Activated CD8-positive, alpha-beta memory T cell treated with anti-CD3 and anti-CD28 coated beads for 24 hours (primary cell): ENCODE results near the gene RAD51B.

Experiments
- DNase-seq: peaks from one replicate; pipeline ENCODE4 v3.0.0-alpha.2; 2020

RAD51B gene

DNA sequence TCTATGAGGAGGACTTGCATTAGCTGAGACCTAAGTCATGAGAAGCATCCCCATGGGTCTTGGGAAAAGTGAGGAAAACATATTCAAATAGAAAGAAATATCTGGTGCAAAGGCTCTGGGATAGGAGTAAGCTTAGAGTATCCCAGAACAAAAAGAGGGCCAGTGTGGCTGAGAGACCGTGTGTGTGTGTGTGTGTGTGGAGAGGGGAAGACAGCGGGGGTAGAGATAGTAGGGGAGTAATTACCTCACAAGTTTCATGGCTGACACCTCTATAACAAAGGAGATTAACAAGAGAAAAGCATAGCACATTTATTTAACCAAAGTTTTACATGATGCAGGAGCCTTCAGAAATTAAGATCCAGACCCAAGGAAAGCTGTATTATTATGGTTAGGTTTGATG lies 440.5 kb downstream of the RAD51B start:
- no peak for DNase-seq

DNA sequence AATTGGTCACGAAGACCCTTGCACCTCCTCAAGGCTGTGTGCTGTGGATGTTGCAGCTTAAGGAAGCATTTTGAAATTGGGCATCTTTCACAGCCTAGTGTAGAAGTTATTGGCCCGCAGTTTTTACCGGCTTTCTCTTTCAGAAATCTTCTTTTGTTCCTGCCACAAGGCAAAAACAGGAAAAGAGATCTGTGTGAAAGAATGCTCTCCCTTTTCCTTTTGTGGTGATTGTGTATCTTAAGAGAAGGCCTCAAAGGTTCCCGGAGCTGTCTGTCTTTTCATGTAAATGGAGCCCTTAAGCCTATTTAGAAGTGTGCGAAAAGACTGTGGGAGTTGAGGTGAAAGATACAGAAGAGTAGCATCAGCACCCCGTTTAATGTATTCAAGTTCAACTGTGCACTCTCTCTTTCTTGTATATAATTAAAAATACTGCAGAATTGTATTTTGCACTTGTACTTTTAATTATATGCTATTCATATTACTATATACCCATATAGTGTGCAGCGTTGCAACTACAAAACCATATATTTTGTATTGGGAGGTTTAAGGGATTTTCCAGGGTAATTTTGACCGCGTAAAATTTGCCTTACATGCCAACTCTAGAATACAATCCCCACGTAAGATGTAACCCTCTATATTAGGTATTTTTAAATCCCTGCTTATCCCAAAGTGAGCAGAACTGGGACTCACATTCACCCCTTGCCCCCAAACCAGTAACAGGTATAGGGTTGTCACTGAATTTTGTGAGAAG lies 441.7 kb downstream of the RAD51B start:
- no peak for DNase-seq

DNA sequence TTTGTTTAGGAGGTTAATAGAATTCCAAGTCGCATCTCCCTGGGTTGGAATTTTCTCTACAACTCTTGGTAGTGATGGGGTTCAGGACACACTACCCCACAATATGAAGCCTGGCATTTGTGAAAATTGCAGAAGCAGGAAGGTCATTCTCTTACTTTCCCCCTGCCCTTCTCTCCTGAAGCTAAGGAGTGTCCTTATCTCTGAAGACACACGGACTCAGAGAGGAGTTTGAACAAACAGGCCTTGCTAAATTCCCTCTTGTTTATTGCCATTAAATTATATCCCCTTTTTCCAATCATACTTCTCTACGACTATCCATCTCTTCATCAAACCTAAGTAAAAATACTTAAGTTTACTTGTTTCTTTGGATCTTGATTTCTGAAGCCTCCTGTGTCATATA lies 443.0 kb downstream of the RAD51B start:
- DNase-seq, result no peak

DNA sequence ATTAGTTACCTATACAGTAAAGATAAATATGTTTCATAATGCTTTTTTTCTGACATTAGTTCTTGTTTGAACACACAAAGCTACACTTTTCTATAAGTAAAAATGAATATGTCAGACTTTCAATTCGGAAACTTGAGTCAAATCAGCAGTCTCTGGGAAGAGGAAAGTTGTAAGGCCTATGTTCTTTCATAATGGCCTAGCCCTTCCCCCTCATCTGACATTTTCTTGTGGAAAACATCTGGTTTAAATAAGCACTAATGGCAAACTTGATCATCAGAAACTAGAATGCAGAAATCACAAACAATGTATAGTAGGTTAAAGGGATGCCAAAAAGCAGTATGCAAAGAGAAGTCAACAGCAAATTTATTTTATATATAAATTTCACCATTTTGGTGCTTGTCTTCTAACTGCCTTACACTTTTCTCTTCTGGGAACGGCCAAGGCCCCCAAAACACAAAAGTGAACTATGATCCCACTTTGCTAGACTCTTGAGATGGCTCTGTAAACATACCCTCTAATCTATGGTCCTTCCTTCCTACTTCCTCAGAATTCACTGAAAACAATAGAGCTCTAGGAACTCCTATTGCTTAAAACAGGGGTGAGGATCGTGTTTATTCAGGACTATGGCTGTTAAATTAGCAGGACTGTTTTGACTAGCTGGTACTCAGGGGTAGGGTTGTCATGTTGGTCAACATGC lies 444.1 kb downstream of the RAD51B start:
- no peak for DNase-seq

DNA sequence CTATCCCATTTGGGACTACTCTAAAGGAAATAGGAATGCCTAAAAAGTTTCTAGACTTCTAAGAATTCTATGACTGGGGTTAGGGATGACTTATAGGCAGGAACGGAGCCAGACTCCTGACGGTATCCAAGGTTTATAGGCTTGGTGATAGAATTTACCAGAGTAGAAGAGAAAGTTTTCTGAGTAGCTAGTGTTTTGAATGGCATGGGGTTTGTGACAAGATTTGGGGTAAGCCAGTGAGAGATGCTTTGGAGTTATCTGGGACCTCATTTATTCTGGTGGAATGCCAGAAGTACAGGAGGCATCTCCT lies 444.6 kb downstream of the RAD51B start:
- DNase-seq, result no peak

DNA sequence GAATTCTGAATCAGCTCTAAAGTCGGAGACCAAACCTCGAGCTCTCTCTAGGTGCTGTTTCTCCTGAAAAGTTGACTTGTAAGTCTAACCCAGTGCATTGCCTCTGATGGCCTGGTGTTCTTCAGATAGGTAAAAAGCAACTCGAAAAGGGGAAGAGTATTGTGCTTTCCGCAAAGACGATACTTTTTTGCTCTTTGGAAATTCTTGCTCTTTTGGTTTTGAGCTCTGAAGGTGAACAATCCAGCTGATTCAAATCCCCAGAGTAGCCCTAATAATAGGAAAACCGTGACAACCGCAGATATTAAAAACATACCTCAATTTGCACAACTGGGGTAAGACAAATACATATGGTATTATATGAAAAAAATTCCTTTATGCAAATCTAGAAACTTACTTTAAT lies 447.4 kb downstream of the RAD51B start:
- DNase-seq, result no peak

DNA sequence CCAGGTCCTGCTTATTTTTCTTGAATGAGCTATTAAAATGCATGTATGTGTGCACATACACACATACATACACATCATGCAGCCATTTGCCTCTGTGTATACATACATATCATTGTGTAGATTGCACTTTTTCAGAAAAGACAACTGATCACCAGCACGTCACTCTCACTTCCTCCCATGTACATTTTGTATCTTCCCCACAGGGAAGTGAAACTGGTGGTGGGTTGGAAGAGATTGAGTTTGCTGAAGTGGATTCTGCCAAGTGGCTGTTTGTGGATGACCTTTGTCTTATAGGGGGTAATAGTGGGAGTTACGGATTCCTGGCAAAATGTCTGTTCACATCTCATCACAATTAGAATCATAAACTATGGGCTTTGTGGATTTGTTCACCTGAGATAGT lies 448.6 kb downstream of the RAD51B start:
- no peak for DNase-seq

DNA sequence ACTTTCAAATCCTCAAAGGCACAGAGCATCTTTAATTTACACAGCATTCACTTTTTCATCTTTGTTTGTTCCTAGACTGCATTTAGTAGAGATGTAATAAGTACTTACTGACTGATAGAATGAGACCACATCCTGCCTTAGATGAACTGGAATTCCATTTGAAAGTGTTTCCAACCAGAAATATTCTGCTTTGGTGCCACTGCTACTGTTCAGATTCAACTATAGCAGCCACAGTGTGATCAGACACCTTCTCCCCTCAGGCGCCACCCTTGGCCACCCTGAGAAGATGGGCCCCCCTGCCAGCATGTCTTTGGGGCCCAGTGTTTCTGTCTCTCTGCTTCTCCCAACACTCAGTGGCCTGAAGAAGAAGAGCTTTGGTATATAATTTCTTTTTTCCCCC lies 449.1 kb downstream of the RAD51B start:
- DNase-seq, result no peak

DNA sequence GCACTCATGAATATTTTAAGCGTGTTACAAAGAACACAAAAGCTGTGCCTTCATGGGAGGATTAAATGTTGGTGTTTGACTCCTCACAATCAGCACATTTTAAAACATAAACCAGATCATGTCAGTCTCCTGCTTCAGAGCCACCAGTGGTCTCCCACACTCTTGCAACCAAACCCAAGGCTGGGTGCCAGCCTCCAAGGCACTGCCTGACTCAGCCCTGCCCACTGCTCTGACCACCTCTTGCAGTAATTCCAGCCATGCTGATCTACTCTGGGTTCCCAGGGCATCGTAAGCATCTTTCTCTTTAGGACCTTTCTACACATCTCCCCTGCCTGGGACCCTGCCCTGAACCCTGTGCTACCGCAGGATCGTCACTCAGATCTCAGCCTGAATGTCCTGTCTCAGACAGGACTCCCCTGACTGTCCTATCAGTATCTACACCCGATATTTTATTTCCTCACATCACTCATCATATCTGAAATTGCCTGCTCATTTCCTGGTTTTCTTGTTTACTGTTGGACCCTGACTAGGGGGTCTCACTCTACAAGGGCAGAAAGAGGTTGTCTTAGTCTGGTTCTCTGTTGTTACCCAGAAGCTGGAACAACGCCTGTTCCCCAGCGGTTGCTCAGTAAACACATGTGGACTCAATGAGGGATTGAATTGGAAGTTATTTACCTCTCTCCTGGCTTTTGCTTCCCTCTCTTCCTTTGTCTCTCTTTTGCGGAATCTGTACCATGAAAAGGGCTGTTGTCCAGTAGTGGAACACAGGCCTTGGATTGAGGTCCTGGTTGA lies 449.8 kb downstream of the RAD51B start:
- no peak for DNase-seq

DNA sequence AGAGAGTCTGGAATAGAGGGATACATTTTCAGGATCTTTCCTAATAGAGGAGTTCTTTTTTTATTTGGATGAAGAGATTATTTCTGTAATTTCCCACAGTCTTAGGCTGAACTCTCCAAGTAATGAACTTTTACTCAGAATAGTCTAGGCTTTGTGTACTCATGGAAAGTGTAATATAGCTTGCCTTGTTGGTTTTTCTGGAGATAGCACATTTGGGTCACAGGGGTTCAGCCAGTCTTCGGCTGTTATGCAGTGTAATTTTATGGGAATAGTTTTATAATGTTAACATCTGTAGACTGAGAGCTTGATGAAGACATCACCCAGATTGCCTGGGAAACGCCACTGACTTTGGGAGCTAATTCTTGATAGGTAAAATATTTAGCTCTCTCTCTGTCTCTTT lies 450.8 kb downstream of the RAD51B start:
- no peak for DNase-seq

DNA sequence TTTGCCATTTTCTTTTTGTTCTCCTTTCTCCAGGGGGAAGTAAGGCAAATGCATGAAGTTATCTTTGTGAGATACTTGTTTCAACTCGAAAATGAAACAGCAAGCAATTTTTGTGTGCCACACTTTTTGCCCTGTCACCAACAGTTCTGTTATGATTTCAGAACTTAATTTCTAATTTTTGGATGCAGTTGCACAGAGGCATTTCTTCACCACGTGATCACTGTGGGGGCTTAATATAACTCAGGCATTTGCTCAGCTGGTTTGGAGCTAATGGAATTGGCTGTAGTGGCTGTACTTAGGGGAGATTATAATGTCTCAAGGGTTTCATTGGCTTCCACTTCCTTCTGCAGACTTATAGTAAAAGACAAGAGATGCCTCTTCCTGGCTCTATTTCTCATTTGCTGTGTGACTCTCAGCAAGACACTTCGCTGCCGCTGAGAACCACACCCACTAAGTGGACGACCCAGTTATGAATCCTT lies 452.4 kb downstream of the RAD51B start:
- DNase-seq, result no peak

DNA sequence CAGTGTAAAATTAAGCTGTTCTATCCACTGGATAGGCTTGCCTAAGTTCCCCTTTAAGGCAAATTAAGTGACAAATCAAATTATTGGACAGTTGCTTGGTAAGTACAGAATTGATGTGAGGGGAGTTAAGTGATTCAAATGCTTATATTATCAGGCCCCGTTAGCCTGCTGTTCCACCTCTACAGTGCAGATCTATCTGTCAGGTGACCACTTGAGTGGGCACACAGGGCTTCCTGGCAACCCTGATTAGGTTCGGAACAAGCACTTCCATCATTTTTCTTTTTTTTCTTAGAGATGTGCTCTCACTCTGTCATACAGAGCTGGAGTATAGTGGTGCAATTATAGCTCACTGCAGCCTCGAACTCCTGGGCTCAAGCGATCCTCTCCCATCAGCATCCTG lies 453.8 kb downstream of the RAD51B start:
- no peak for DNase-seq

DNA sequence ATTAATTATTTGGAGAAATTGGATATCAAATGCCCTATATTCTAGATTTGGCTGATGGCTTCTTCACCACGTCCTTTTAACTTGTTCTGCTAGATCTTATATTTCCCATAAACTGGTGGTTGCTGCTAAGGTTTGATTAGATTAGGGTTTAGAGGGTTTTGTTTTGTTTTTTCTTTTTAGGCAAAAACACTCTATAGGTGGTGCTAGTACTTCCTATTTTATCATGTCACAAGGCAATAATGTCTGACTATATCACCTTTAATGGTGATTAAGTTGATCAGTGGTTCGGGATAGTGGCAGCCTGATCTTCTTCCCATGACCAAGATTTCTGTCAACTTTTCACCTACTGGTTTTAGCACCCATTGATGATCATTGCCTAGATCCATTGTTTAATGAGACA lies 455.1 kb downstream of the RAD51B start:
- DNase-seq, result no peak

DNA sequence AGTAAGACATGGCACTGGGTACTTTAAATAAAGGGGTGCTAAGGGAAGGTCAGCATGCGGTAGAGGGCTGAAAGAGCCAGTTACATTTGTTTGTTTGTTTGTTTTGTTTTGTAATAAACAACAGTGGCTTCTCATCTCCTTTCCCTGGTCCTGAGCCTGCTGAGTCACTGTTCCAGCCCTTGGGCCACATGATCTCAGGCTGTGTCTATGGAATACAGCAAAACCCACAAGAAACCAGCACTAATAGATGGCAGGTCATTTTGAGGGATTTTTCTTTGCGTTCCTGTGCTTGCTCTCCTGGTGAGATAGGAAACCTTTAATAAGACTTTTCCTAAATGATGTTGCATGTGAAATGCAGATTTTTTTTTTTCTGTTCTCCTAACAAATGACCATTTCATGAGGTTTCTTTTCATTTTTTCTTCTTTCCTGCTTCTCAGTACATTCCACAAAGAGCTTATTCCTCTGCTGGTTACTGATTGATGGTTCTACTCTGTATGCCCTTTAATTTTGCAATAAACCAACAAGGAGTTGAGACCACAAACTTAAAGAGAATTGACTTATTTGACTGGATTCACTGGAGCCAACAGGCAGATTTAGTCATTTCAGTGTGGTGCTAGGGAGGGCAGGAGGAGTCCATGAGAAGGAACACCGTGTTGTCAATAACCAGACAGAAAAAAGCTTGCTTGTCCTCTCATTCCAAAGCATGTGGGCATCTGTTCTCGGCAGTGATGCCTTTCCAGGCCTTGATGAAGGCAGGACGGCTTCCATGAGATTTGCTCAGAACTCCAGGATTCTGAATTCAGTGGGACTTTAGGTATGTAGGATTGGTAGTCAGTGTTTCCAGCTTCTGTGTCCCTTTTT lies 459.2 kb downstream of the RAD51B start:
- no peak for DNase-seq

DNA sequence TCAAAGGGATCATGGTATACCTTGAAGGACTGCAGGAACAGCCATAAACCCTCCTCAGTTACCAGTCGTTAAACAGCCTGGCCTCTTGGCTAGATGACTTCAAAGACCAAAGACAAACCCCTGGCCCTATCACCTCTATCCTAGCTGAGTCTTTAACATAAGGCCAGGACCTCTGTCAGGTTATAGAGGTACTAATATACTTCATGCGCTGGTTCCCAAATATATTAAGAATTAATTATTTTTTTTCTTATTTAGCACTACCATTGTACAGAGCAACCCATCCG lies 459.8 kb downstream of the RAD51B start:
- DNase-seq, result no peak

DNA sequence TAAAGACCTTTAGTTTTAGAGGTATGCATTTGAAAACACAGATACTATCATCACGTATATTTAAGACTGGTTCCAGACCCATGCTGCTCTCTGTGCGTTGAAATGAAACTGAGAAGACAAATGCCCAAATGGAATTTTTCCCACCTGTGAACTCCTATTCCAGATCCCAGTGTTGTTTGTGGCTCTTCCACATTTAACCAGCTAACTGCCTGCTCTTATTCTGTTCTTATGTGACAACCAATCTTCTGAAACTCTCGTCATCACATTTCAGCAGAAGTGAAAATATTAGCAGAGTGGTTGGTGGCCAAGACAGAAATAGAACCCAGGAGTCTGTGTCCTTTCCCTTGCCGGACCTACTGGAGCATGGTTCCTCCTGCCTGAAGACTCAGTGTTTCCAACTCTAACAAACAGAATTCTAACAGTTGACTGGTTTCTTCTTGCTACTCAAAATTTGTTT lies 460.2 kb downstream of the RAD51B start:
- DNase-seq, result no peak

DNA sequence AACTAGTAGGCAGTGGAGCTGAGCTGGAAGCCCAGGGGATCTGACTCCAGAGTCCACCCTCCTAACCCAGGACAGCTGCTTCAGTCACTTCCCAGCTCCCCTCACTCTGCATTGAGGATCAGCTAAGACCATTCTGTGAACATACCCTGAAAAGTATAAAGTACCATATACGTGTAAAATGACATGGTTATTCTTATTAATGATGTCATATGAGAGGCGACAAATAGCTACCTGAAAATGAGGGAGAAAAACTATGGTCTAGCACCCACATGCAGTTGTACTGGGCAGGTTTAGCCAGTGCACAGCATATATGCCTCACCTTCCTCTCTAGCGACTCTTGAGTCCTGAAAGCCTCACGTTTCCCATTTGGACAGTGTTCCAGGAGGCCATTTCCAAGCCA lies 461.9 kb downstream of the RAD51B start:
- no peak for DNase-seq

DNA sequence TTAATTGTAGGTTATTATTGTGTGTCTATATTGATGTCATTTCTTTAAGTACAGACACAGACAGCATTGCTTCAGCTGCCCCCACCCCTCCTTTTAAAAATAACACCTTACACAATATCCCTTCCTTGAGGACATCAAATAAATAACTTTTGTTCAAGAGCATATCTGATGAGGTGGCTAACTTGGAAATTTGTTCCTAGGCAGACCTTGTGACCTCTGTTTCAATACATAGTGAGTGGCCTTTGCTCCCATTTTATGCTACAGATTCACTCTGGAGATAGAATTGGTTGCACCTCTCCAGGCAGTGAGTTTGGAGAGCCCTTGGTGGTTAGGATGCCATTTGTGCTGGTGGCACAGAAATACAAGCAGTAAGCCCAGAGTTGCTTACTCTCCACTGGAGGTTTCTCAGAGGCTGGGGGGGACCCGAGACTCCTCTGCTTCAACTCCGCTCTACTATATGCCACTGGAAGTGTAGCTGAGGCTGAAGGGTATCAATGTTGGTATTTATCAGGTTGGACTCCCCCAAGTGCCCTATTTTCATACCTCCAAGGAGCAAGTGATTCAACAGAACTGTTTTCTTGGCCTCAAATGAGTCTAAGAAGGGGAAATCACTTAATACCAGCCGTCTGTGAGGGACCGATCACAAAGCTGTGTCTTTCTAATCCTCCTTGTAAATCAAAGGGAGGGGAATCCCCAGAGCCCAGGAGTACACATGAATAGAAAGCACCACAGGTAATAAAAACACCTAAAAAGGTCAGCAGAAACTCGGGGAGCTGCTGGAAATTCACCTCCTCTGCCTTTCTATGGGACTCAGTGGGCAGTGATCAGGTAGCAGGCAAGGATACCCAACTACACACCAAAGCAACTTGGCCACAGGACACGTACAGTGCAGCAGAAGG lies 463.1 kb downstream of the RAD51B start:
- DNase-seq, result peak; percentile 74

DNA sequence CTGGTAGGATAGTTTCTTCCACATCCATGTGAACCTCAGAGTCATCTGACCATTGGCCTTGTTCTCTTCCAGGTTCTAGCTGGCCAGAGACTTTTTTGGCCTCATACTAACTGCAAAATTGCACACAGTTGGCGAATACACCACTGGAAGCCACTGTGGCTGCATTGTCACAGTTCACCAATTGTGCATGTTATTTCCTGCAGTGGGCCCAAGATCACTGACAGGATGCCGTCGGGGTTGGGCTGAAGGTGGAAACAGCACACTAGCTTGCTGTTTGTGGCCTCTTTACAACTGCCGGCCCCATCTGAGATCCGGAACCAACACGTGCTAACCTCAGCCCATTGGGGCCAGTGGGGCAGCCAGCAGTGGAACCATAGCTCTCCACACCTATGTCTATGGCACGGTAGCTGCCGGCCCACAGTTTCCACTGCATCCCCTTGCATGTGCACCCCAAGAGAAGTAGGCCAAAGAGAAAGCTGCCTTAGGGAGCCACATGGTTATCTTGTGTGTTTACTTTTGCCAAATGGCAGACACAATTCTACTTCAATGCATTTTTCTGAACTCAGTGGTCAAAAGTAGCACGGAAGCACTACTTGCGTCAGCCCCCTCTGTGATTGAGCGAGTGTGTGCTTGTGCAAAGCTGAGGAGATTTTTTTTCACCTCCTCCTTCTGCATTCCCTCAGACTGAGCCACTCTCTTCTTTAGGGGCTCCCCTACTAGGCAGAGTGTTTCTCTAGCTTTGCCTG lies 464.0 kb downstream of the RAD51B start:
- peak; percentile 80 for DNase-seq

DNA sequence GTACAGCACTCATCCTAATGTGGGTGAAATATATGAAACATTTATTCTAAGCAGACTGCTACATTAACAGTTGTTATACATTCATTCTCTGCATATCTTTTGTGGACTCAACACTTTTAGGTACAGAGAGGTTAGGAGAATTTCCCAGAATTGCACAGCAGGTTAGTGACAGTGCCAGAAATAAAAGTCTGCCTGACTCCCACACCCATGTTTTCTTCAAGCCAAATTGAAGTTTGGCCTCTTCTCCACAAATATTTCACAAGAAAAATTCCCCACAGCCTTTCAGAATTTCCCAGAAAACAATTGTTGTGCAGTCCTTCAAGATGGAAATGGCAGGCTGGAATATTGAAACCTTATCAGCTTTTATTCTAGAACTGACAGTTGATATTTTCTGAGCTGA lies 464.8 kb downstream of the RAD51B start:
- DNase-seq, result no peak

DNA sequence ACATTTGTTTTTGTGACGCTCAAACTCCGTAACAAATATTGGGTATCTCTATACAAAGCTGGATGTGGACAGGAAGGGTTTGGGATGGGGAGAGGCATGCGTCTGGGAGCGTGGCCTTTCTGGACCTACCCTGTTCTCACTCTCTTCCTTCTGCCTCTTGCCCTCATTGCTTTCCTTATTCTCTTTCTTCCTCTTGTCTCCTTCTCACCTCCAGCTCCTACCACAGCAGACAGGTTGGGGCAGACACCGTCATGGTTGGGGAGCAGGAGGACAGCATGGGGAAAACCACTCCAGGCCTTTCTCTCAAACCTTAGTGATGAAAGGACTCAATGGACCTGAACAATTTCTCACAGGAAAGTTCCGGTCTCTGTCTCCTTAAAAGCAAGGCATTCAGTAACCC lies 465.3 kb downstream of the RAD51B start:
- DNase-seq, result no peak
